Measurements from ENCODE around the gene PHF2.

DNA sequence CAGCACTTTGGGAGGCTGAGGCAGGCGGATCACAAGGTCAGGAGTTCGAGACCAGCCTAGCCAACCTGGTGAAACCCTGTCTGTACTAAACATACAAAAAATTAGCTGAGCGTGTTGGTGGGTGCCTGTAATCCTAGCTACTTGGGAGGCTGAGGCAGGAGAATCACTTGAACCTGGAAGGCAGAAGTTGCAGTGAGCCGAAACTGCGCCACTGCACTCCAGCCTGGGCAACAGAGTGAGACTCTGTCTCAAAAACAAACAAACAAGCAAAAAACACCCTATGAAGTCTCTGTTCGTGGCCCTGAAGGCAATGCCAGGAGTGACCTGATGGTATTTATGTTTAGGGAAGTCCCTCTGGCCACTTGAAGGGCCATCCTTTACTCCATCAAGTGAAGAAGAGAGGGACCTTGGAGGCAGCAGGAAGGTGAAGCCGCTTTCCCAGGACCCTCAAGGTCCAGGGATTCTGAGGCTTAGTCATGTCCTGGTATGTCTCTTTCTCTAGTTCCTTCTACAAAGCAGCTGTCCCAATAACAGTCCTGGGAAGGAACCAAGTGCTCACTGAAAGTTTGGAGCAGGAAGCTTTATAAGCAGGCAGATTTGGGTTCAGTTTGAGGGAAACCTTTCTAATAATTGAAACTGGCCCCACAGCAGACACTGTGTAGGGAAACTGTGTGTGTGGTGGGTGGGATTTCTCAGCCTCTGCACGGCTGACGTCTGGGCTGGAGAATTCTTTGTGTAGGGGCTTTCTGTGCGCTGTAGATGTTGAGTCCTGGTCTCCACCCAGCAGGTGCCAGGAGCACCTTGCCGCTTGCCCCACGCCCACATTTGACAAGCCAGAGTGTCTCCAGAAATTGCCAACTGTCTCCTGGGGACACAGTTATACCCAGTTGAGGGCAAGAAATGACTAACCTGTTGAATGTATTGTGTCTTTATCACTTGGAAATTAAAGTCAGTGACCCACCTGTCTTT, 12.5 kb downstream of the PHF2 start:
- no peak for TF ChIP-seq POLR2A (IDR thresholded peaks at IDR 0.05)
- TF ChIP-seq, protein P1, sequence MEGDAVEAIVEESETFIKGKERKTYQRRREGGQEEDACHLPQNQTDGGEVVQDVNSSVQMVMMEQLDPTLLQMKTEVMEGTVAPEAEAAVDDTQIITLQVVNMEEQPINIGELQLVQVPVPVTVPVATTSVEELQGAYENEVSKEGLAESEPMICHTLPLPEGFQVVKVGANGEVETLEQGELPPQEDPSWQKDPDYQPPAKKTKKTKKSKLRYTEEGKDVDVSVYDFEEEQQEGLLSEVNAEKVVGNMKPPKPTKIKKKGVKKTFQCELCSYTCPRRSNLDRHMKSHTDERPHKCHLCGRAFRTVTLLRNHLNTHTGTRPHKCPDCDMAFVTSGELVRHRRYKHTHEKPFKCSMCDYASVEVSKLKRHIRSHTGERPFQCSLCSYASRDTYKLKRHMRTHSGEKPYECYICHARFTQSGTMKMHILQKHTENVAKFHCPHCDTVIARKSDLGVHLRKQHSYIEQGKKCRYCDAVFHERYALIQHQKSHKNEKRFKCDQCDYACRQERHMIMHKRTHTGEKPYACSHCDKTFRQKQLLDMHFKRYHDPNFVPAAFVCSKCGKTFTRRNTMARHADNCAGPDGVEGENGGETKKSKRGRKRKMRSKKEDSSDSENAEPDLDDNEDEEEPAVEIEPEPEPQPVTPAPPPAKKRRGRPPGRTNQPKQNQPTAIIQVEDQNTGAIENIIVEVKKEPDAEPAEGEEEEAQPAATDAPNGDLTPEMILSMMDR (IDR thresholded peaks at IDR 0.05): no peak

Measured in thyroid gland (tissue), 4 donors.